Right lobe of liver (tissue), 6 donors: ENCODE data around the gene PLK1. TPM values are rescaled to one million over a fixed set of nuclear protein-coding genes. Genes with fewer than 3 reads are reported as not detected.
A peak's percentile ranks its signal among the peaks of the same experiment; 100 is the strongest.
"Not testable (repeated sequence)": the region's sequence is repeated elsewhere in the genome, so short reads cannot be mapped to it uniquely, and the experiment has no call there.

Experiments
- ATAC-seq, 4 donors: fragments of 200-7000 bp; cut with Tn5 transposase; one replicate each; pipeline ENCODE4 v1.9.1; 2020; ENCODE audit warnings: mild to moderate bottlenecking in 4 of 4, moderate library complexity in 4 of 4
- DNase-seq, 3 donors: peaks; one replicate each; pipeline ENCODE4 v3.0.0-alpha.2; 2020
- H3K27ac ChIP-seq, 3 donors: fragments of 200-600 bp; one replicate each; pipeline ENCODE4 v1.8.0; 2022
- H3K27me3 ChIP-seq, 2 donors: fragments of 200-600 bp; one replicate each; pipeline ENCODE4 v1.8.0; 2022
- H3K36me3 ChIP-seq, 4 donors: fragments of 200-600 bp; sonication (generic) in 1 of 4; one replicate each; pipeline versions ENCODE4 v1.5.1 to v1.8.0; 2017 to 2022; ENCODE audit warnings: control low read depth in 1 of 4
- H3K4me1 ChIP-seq, 4 donors: fragments of 200-600 bp; sonication (generic) in 1 of 4; one replicate each; pipeline versions ENCODE4 v1.5.1 to v1.8.0; 2017 to 2022; ENCODE audit warnings: control low read depth in 1 of 4
- H3K4me3 ChIP-seq, 3 donors: fragments of 200-600 bp; one replicate each; pipeline ENCODE4 v1.8.0; 2022
- H3K9me3 ChIP-seq, 4 donors: fragments of 200-600 bp; sonication (generic) in 1 of 4; one replicate each; pipeline versions ENCODE4 v1.5.1 to v1.8.0; 2017 to 2022; ENCODE audit warnings: control low read depth in 1 of 4
- POLR2A ChIP-seq: fragments of 450-650 bp; IDR thresholded peaks from one replicate; pipeline ENCODE4 v1.6.1; 2017; ENCODE audit warnings: antibody characterized with exemption, mild to moderate bottlenecking
- WGBS: methylation state at CpG from one replicate; pipeline ENCODE4 v1.1.6; 2018; ENCODE audit warnings: low coverage, low lambda C conversion rate; ENCODE audit not compliant: insufficient coverage; ENCODE audit errors: missing lambda C conversion rate; 5-methylcytosine and 5-hydroxymethylcytosine counted together
- intact Hi-C, 2 donors: fragments of 100-400 bp; cut with DNase I; formaldehyde crosslinking; loops; one replicate each; pipeline versions ENCODE4 v1.11.2 to v1.14.1; 2022
- total RNA-seq, 6 experiments: library from RNA; depleted of rRNA in 2 of 6; stranded (reverse); fragments of >200 nt in 2 of 6; fragmentation: NEBNext Ultra II Directional in 3 of 6; extraction: Animal tissue kit (Norgen Biotek cat#: 25700) in 3 of 6; gene quantifications; one replicate each; pipeline versions ENCODE4 v1.1.0 to v1.2.4, GENCODE V29; 2016 to 2023
- TF ChIP-seq, protein P1 (sequence below), 4 donors: fragments of 200-600 bp in 3 of 4; fragments of 450-650 bp in 1 of 4; IDR thresholded peaks; one replicate each; pipeline versions ENCODE4 v1.5.1 to v1.8.0; 2016 to 2022; ENCODE audit warnings: antibody characterized with exemption in 4 of 4, mild to moderate bottlenecking in 2 of 4
- donor health status: DM: no; HTN: yes; CAD: no.
- donor health status: DM: no; HTN: no; CAD: no.
- donor health status: DM: no; HTN: no; CAD: no.
- donor health status: DM: no; HTN: yes; CAD: no.
- donor health status: DM: no; HTN: yes; CAD: no.

PLK1 gene
- total RNA-seq, 6 experiments from 2014 or later: 0.61 to 3.6 (median 1.8) TPM

DNA sequence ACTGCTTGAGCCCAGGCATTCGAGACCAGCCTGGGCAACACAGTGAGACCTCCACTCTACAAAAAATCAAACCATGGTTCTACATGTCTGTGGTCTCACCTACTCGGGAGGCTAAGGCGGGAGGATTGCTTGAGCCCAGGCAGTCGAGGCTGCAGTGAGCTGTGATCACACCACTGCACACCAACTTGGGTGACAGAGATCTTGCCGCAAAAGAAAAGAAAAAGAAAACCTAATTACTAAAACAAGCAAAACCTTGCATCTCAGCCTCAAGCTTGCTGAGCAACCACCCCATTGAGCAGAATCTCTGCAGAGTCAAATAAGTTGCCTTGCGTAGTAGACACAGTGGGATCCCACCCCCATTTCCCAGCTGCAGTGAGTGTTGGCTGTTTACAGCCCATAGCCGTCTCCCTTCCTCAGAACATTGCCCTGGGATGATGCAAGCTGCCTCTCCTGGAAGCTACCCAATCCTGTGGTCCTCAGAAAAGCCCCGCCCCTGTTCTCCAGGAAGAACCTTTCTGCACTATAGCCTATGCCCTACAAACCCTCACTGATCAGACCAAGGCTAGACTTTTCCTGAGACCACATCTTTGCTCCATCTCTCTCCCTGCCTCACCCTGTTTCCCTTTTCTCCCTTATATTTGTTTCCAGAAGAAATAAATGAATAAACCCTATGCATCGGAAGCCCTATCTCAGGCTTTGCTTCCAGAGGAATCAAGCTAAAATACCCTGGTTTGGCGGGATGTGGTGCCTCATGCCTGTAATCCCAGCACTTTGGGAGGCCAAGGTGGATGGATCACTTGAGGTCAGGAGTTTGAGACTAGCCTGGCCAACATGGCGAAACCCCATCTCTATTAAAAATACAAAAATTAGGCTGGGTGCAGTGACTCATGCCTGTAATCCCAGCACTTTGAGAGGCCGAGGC is 51.1 kb downstream of the PLK1 start:
- no peaks in the 10 kb centered on the region for H3K27me3 ChIP-seq
- no peaks in the 10 kb centered on the region for H3K36me3 ChIP-seq
- intact Hi-C loops: no loop called here
- TF ChIP-seq, protein P1, sequence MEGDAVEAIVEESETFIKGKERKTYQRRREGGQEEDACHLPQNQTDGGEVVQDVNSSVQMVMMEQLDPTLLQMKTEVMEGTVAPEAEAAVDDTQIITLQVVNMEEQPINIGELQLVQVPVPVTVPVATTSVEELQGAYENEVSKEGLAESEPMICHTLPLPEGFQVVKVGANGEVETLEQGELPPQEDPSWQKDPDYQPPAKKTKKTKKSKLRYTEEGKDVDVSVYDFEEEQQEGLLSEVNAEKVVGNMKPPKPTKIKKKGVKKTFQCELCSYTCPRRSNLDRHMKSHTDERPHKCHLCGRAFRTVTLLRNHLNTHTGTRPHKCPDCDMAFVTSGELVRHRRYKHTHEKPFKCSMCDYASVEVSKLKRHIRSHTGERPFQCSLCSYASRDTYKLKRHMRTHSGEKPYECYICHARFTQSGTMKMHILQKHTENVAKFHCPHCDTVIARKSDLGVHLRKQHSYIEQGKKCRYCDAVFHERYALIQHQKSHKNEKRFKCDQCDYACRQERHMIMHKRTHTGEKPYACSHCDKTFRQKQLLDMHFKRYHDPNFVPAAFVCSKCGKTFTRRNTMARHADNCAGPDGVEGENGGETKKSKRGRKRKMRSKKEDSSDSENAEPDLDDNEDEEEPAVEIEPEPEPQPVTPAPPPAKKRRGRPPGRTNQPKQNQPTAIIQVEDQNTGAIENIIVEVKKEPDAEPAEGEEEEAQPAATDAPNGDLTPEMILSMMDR (IDR thresholded peaks at IDR 0.05): no peak
- TF ChIP-seq POLR2A: no peak
- H3K4me1 ChIP-seq: no peaks in the 10 kb centered on the region
- DNase-seq (no peak), ATAC-seq (peak in 3 of 4 donors; percentile 22 to 24 (median 23))
- no peak overlapping the region for H3K4me3 ChIP-seq
- no peak overlapping the region for H3K27ac ChIP-seq
- no peaks in the 10 kb centered on the region for H3K9me3 ChIP-seq
- WGBS: 60% methylated on average over 9 of the region's 12 CpGs

DNA sequence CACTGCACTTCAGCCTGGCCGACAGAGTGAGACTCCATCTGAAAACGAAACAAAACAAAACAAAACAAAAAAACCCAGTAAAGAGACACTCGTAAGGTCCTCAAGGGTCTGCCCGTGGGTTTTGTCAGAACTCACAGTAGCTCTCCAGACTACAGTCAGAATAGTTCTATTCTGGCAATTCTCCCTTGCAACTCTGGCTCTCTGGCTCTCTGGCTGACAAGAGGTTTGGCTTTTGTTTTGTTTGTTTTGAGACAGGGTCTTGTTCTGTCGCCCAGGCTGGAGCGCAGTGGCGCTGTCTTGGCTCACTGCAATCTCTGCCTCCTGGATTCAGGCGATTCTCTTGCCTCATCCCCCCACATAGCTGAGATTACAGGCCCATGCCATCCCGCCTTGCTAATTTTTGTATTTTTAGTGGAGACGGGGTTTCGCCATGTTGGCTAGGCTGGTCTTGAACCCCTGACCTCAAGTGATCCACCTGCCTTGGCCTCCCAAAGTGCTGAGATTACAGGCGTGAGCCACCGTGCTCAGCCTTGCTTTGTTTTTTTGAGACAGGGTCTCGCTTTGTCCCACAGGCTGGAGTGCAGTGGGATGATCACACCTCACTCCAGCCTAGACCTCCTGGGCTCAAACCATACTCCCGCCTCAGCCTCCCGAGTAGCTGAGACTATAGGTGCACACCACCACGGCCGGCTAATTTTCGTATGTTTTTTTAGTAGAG is 55.6 kb downstream of the PLK1 start:
- H3K4me1 ChIP-seq: no peaks in the 10 kb centered on the region
- H3K27me3 ChIP-seq: no peaks in the 10 kb centered on the region
- no peak for ATAC-seq
- H3K4me3 ChIP-seq: no peak overlapping the region
- no peak for DNase-seq
- intact Hi-C loops: no loop called here
- no peaks in the 10 kb centered on the region for H3K9me3 ChIP-seq
- TF ChIP-seq POLR2A: no peak
- TF ChIP-seq, protein P1 (IDR thresholded peaks at IDR 0.05): no peak
- H3K27ac ChIP-seq: no peak overlapping the region
- 65% methylated on average over 12 of the region's 19 CpGs for WGBS
- H3K36me3 ChIP-seq: no peaks in the 10 kb centered on the region

DNA sequence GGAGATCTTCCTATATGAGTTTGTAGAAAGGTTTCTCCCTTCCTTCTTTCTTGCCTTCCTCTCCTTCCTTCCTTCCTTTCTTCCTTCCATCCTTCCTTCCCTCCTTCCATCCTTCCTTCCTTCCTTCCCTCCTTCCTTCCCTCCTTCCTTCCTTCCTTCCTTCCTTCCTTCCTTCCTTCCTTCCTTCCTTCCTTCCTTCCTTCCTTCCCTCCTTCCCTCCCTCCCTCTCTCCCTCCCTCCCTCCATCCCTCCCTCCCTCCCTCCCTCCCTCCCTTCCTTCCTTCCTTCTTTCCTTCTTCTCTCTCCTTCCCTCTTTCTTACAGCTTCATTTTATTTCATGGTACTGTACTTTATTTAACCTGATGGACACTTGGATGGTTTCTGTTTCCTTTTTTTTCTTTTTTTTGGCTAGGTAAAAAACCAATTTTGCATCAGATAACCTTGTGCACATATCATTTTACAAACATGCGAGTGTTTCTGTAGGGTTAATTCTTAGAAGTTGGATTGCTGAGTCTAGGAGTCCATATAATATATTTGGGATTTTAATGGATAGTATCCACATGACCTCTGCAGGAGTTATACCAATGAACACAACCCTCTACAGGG is 58.8 kb downstream of the PLK1 start:
- ATAC-seq, H3K4me3 ChIP-seq, DNase-seq, H3K9me3 ChIP-seq, H3K27me3 ChIP-seq, H3K4me1 ChIP-seq, H3K36me3 ChIP-seq, intact Hi-C loops, H3K27ac ChIP-seq: not testable (repeated sequence)
- 83% methylated on average over 1 of the region's 1 CpG for WGBS

DNA sequence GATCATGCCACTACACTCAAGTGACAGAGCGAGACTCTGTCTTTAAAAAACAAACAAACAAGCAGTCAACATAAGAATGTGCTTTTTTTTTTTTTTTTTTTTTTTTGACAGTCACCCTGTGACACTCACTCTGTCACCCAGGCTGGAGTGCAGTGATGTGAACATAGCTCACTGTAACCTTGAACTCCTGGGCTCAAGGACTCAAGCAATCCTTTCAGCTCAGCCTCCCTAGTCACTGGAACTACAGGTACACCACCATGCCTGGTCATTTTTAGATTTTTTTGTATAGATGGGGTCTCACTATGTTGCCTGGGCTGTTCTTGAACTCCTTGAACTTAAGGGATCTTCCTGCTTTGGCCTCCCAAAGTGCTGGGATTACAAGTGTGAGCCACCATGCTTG is 60.8 kb downstream of the PLK1 start:
- no peak for ATAC-seq
- DNase-seq: no peak
- H3K36me3 ChIP-seq: no peaks in the 10 kb centered on the region
- H3K4me3 ChIP-seq: no peak overlapping the region
- 50% methylated on average over 1 of the region's 1 CpG for WGBS
- no peak overlapping the region for H3K27ac ChIP-seq
- intact Hi-C loops: no loop called here
- TF ChIP-seq, protein P1 (IDR thresholded peaks at IDR 0.05): no peak
- TF ChIP-seq POLR2A: no peak
- no peaks in the 10 kb centered on the region for H3K4me1 ChIP-seq
- no peaks in the 10 kb centered on the region for H3K9me3 ChIP-seq
- no peaks in the 10 kb centered on the region for H3K27me3 ChIP-seq

Other genes with a start within 250 kb of the PLK1 start
- 10 to 100 TPM in 1 of 6 experiments, 1 to 10 TPM in 5; 7.5 to 11.2 (median 8.4) TPM for gene COG7, start 225.7 kb upstream of the PLK1 start, total RNA-seq
- 10 to 100 TPM; 19.2 to 31.7 (median 27.8) TPM for gene GGA2, start 168.4 kb upstream of the PLK1 start, total RNA-seq
- 10 to 100 TPM; 14.9 to 47.7 (median 15.9) TPM for gene EARS2, start 121.5 kb upstream of the PLK1 start, total RNA-seq
- 10 to 100 TPM; 27.6 to 50.5 (median 37.4) TPM for gene UBFD1, start 121.2 kb upstream of the PLK1 start, total RNA-seq
- 10 to 100 TPM; 53.9 to 87.3 (median 63.9) TPM for gene NDUFAB1, start 82.6 kb upstream of the PLK1 start, total RNA-seq
- gene PALB2, start 37.6 kb upstream of the PLK1 start, total RNA-seq: 1 to 10 TPM; 4.3 to 7.7 (median 5.4) TPM
- 10 to 100 TPM; 10.0 to 18.9 (median 18.3) TPM for gene DCTN5, start 37.4 kb upstream of the PLK1 start, total RNA-seq
- not detected for gene ERN2, start 34.3 kb downstream of the PLK1 start, total RNA-seq
- gene CHP2, start 76.1 kb downstream of the PLK1 start, total RNA-seq: not detected
- 1 to 10 TPM; 1.7 to 8.1 (median 3.5) TPM for gene PRKCB, start 157.1 kb downstream of the PLK1 start, total RNA-seq